T follicular helper cell (primary cell): Measurements from ENCODE around the gene TMEM266.
"Not testable (repeated sequence)": the region's sequence is repeated elsewhere in the genome, so short reads cannot be mapped to it uniquely, and the experiment has no call there.

Source experiments
- DNase-seq: peaks from one replicate; pipeline ENCODE4 v3.0.0-alpha.2; 2020; ENCODE audit warnings: low read depth
- total RNA-seq, 2 experiments: gene quantifications; one replicate each; lab custom pipeline; 2026; lab: John Stamatoyannopoulos, UW

The TMEM266 gene
- total RNA-seq, result 0.06 to 0.17 reads per million in 2 experiments

- DNase-seq, result no peak
These were observed at the start of gene TMEM266 for GRCh38 chr15:76059320-76060117. TSS of gene TMEM266 (plus strand) at chr15:76059985. CDS start at chr15:76134264, 74,279 bp downstream.

GRCh38 chr15:76010613-76011012, 49.2 kb upstream of the TMEM266 start:
- DNase-seq, result no peak

GRCh38 chr15:76011627-76012551, 47.9 kb upstream of the TMEM266 start, which contains the start of gene NRG4:
TSS of gene NRG4 (minus strand) at chr15:76012424. CDS start at chr15:76011230, 1,194 bp downstream.
- no peak for DNase-seq

GRCh38 chr15:76013470-76013869, 46.3 kb upstream of the TMEM266 start:
- DNase-seq, result not testable (repeated sequence)

- no peak for DNase-seq
These were observed 35.6 kb upstream of the TMEM266 start for GRCh38 chr15:76024021-76024768.

- DNase-seq, result no peak
These were observed 27.7 kb upstream of the TMEM266 start for GRCh38 chr15:76032046-76032445.

- DNase-seq, result no peak
These were observed 26.3 kb upstream of the TMEM266 start for GRCh38 chr15:76033438-76033837.

- DNase-seq, result no peak
These were observed 25.7 kb upstream of the TMEM266 start for GRCh38 chr15:76034111-76034510.

- DNase-seq, result no peak
These were observed 24.2 kb upstream of the TMEM266 start for GRCh38 chr15:76035593-76035992.

GRCh38 chr15:76038512-76038911, 21.3 kb upstream of the TMEM266 start:
- DNase-seq, result no peak

- DNase-seq, result not testable (repeated sequence)
These were observed 5.6 kb upstream of the TMEM266 start for GRCh38 chr15:76054201-76054600.

- no peak for DNase-seq
These were observed 2.9 kb upstream of the TMEM266 start for GRCh38 chr15:76056931-76057330.

GRCh38 chr15:76057332-76058000, 2.3 kb upstream of the TMEM266 start:
- no peak for DNase-seq

- no peak for DNase-seq
These were observed 968 bp upstream of the TMEM266 start for GRCh38 chr15:76058714-76059319.

GRCh38 chr15:76060118-76060989, 569 bp downstream of the TMEM266 start:
- DNase-seq, result no peak

- DNase-seq, result no peak
These were observed 1.9 kb downstream of the TMEM266 start for GRCh38 chr15:76061700-76062099.

GRCh38 chr15:76062286-76062685, 2.5 kb downstream of the TMEM266 start:
- no peak for DNase-seq

- no peak for DNase-seq
These were observed 4.6 kb downstream of the TMEM266 start for GRCh38 chr15:76064375-76064774.

- no peak for DNase-seq
These were observed 5.5 kb downstream of the TMEM266 start for GRCh38 chr15:76065245-76065644.

- DNase-seq, result no peak
These were observed 6.0 kb downstream of the TMEM266 start for GRCh38 chr15:76065793-76066192.
